WTC11 (cell line): ENCODE data around the gene PC. TPM values are rescaled to one million over a fixed set of nuclear protein-coding genes. Genes with fewer than 3 reads are reported as not detected.

Source experiments
- AR ChIP-seq: fragments of 250-450 bp; sonication (Bioruptor Pico); IDR thresholded peaks from 2 replicates; pipeline ENCODE4 v1.9.0; 2021; ENCODE audit warnings: mild to moderate bottlenecking
- CDX4 ChIP-seq: fragments of 250-450 bp; sonication (Bioruptor Pico); IDR thresholded peaks from 2 replicates; pipeline ENCODE4 v1.9.0; 2021; ENCODE audit warnings: moderate library complexity, mild to moderate bottlenecking, inconsistent platforms, borderline replicate concordance
- E2F4 ChIP-seq: sonication (generic); formaldehyde crosslinking; IDR thresholded peaks from 2 replicates; pipeline ENCODE4 v1.8.1; 2022; ENCODE audit warnings: low read depth, mild to moderate bottlenecking, moderate library complexity, missing genetic modification reagents, borderline replicate concordance
- E2F5 ChIP-seq: sonication (generic); formaldehyde crosslinking; IDR thresholded peaks from 2 replicates; pipeline ENCODE4 v1.8.1; 2022; ENCODE audit warnings: mild to moderate bottlenecking, moderate library complexity, missing genetic modification reagents
- ELF4 ChIP-seq: sonication (generic); formaldehyde crosslinking; IDR thresholded peaks from 2 replicates; pipeline ENCODE4 v1.8.1; 2022; ENCODE audit warnings: low read depth, mild to moderate bottlenecking, moderate library complexity, missing genetic modification reagents
- EMX1 ChIP-seq: fragments of 250-450 bp; sonication (Bioruptor Pico); IDR thresholded peaks from 2 replicates; pipeline ENCODE4 v1.8.0; 2021; ENCODE audit warnings: mild to moderate bottlenecking
- ESRRA ChIP-seq: sonication (generic); formaldehyde crosslinking; IDR thresholded peaks from 2 replicates; pipeline ENCODE4 v1.8.1; 2022; ENCODE audit warnings: mild to moderate bottlenecking, missing genetic modification reagents, borderline replicate concordance
- GRHL2 ChIP-seq: fragments of 250-450 bp; sonication (Bioruptor Pico); IDR thresholded peaks from 2 replicates; pipeline ENCODE4 v1.8.0; 2022; ENCODE audit warnings: mild to moderate bottlenecking, moderate library complexity; ENCODE audit not compliant: insufficient replicate concordance, severe bottlenecking
- KAT7 ChIP-seq: sonication (generic); formaldehyde crosslinking; IDR thresholded peaks from 2 replicates; pipeline ENCODE4 v1.8.1; 2023; ENCODE audit warnings: missing genetic modification reagents, mild to moderate bottlenecking, borderline replicate concordance
- MXD4 ChIP-seq: fragments of 250-450 bp; sonication (Bioruptor Pico); IDR thresholded peaks from 2 replicates; pipeline ENCODE4 v1.8.0; 2021; ENCODE audit warnings: mild to moderate bottlenecking, moderate library complexity, borderline replicate concordance
- PRDM15 ChIP-seq: sonication (generic); formaldehyde crosslinking; IDR thresholded peaks from 2 replicates; pipeline ENCODE4 v1.8.0; 2022; ENCODE audit warnings: missing genetic modification reagents
- RELA ChIP-seq: sonication (generic); formaldehyde crosslinking; IDR thresholded peaks from 2 replicates; pipeline ENCODE4 v1.8.1; 2022; ENCODE audit warnings: missing genetic modification reagents, mild to moderate bottlenecking, borderline replicate concordance
- SMAD4 ChIP-seq: sonication (generic); formaldehyde crosslinking; IDR thresholded peaks from 2 replicates; pipeline ENCODE4 v1.8.0; 2022; ENCODE audit warnings: mild to moderate bottlenecking, missing genetic modification reagents
- STAT6 ChIP-seq: sonication (generic); formaldehyde crosslinking; conservative IDR thresholded peaks from 2 replicates; pipeline ENCODE4 v1.8.1; 2023; ENCODE audit warnings: mild to moderate bottlenecking, low read depth, missing genetic modification reagents, moderate library complexity
- TEAD1 ChIP-seq: sonication (generic); formaldehyde crosslinking; IDR thresholded peaks from 2 replicates; pipeline ENCODE4 v1.8.0; 2022; ENCODE audit warnings: mild to moderate bottlenecking, missing genetic modification reagents
- ZMAT4 ChIP-seq: fragments of 250-450 bp; sonication (Bioruptor Pico); IDR thresholded peaks from 2 replicates; pipeline ENCODE4 v1.9.0; 2021; ENCODE audit warnings: mild to moderate bottlenecking
- ZNF416 ChIP-seq: fragments of 250-450 bp; sonication (Bioruptor Pico); IDR thresholded peaks from 2 replicates; pipeline ENCODE4 v1.9.0; 2021; ENCODE audit warnings: mild to moderate bottlenecking, inconsistent platforms
- ZNF512 ChIP-seq: sonication (generic); formaldehyde crosslinking; IDR thresholded peaks from 2 replicates; pipeline ENCODE4 v1.8.1; 2022; ENCODE audit warnings: missing genetic modification reagents, borderline replicate concordance
- total RNA-seq: library from RNA; stranded (reverse); gene quantifications from 3 replicates; pipeline ENCODE4 v1.2.3, GENCODE V29; 2021

PC gene
- total RNA-seq, 1 experiment from 2014 or later = 27.2 TPM

- TF ChIP-seq E2F5 = peak; percentile 32; the same call in 1 of the 2 replicates
- TF ChIP-seq E2F4 (CRISPR knock-in tag) = no peak
- TF ChIP-seq ESRRA (CRISPR knock-in tag) = peak; percentile 84; the same call in 1 of the 2 replicates
- TF ChIP-seq AR (CRISPR knock-in tag) = no peak
- peak; percentile 61 for TF ChIP-seq TEAD1 (CRISPR knock-in tag)
- TF ChIP-seq GRHL2 = no peak
- 0 out of 2 replicates have a peak, but pooled peaks have one; percentile 19 for TF ChIP-seq RELA (CRISPR knock-in tag)
- TF ChIP-seq STAT6 (CRISPR knock-in tag) = no peak
- no peak for TF ChIP-seq CDX4 (CRISPR knock-in tag)
- 0 out of 2 replicates have a peak, but pooled peaks have one; percentile 65 for TF ChIP-seq ELF4 (CRISPR knock-in tag)
- no peak for TF ChIP-seq ZNF512 (CRISPR knock-in tag)
- TF ChIP-seq PRDM15 (CRISPR knock-in tag) = no peak
- no peak for TF ChIP-seq ZMAT4 (CRISPR knock-in tag)
- TF ChIP-seq ZNF416 = peak; percentile 74; the same call in 1 of the 2 replicates
- peak; percentile 97; the same call in 1 of the 2 replicates for TF ChIP-seq KAT7 (CRISPR knock-in tag)
- no peak for TF ChIP-seq SMAD4
- no peak for TF ChIP-seq MXD4 (CRISPR knock-in tag)
- peak; percentile 83; the same call in 1 of the 2 replicates for TF ChIP-seq EMX1 (CRISPR knock-in tag)
Observed at GRCh38 chr11:66842896-66843775, 115.0 kb downstream of the PC start, which contains the start of gene RCE1 (continued).
